ENCODE measurements around the gene EFEMP2.

DNA sequence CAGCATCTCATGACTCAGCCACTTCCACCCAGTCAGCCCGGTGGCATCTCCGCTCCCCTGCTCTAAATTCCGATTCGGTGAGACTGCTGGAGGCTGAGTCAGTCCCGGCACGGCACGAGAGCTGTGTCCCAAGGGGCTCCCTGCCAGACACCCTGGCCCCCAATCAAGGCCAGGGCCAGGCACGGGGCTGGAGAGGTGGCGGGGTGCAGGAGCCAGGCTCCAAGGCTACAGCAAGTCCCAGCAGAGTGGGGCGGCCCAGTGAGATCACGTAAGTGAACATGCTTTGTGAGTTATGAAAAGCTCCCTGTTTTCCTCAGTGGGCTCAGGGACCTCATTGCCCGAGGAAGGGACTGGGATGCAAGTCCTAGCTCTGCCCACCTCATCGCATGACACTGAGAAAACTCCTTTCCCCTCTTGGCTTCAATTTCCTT is 43.2 kb upstream of the EFEMP2 start:
- TF ChIP-seq, protein P1, sequence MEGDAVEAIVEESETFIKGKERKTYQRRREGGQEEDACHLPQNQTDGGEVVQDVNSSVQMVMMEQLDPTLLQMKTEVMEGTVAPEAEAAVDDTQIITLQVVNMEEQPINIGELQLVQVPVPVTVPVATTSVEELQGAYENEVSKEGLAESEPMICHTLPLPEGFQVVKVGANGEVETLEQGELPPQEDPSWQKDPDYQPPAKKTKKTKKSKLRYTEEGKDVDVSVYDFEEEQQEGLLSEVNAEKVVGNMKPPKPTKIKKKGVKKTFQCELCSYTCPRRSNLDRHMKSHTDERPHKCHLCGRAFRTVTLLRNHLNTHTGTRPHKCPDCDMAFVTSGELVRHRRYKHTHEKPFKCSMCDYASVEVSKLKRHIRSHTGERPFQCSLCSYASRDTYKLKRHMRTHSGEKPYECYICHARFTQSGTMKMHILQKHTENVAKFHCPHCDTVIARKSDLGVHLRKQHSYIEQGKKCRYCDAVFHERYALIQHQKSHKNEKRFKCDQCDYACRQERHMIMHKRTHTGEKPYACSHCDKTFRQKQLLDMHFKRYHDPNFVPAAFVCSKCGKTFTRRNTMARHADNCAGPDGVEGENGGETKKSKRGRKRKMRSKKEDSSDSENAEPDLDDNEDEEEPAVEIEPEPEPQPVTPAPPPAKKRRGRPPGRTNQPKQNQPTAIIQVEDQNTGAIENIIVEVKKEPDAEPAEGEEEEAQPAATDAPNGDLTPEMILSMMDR (optimal IDR thresholded peaks at IDR 0.05 in 1 of 3, IDR thresholded peaks at IDR 0.05 in 1 of 3, conservative IDR thresholded peaks at IDR 0.05 in 1 of 3; ENCODE audit: extremely low read depth in 1 of 3, insufficient read depth in 2 of 3, low read length in 3 of 3), result no peak
- TF ChIP-seq EZH2 (IDR thresholded peaks at IDR 0.05; ENCODE audit: low read length), result no peak

Data from keratinocyte (primary cell).